ENCODE measurements around the gene PIGK.

PIGK gene

GRCh38 chr1:77039111-77039510 is 180.1 kb downstream of the PIGK start:
- DNase-seq (ENCODE audit: low read depth), result no peak

Data from non-pigmented ciliary epithelial cell (primary cell).